Heart right ventricle (tissue), 16 donors: Measurements from ENCODE around the gene ARL6IP5. TPM values are rescaled to one million over a fixed set of nuclear protein-coding genes. Genes with fewer than 3 reads are reported as not detected.

Experiments used
- ATAC-seq, 8 donors: fragments of 200-7000 bp; cut with Tn5 transposase; one replicate each; pipeline ENCODE4 v1.9.1; 2020; ENCODE audit warnings: mild to moderate bottlenecking in 8 of 8, moderate library complexity in 8 of 8, moderate number of reproducible peaks in 1 of 8
- DNase-seq, 2 donors: peaks; one replicate each; pipeline ENCODE4 v3.0.0-alpha.2; 2020
- H3K27ac ChIP-seq, 10 donors: fragments of 200-600 bp; sonication (generic) in 2 of 10; one replicate each; pipeline versions ENCODE4 v1.5.0 to v1.8.0; 2020 to 2022; ENCODE audit warnings: mild to moderate bottlenecking in 3 of 10
- H3K27me3 ChIP-seq, 7 donors: fragments of 200-600 bp; one replicate each; pipeline ENCODE4 v1.8.0; 2021 to 2022; ENCODE audit warnings: mild to moderate bottlenecking in 2 of 7
- H3K36me3 ChIP-seq, 9 donors: fragments of 200-600 bp; sonication (generic) in 1 of 9; one replicate each; pipeline versions ENCODE4 v1.5.0 to v1.8.0; 2020 to 2022; ENCODE audit warnings: mild to moderate bottlenecking in 2 of 9
- H3K4me1 ChIP-seq, 9 donors: fragments of 200-600 bp; sonication (generic) in 1 of 9; one replicate each; pipeline versions ENCODE4 v1.5.0 to v1.8.0; 2020 to 2022; ENCODE audit warnings: mild to moderate bottlenecking in 4 of 9
- H3K4me3 ChIP-seq, 10 donors: fragments of 200-600 bp; sonication (generic) in 2 of 10; one replicate each; pipeline versions ENCODE4 v1.5.0 to v1.8.0; 2020 to 2022; ENCODE audit warnings: mild to moderate bottlenecking in 7 of 10, moderate library complexity in 2 of 10
- H3K9me3 ChIP-seq, 11 donors: fragments of 200-600 bp in 10 of 11; sonication (generic) in 2 of 11; one replicate each; pipeline versions ENCODE4 v1.5.0 to v1.8.0; 2013 to 2022; ENCODE audit warnings: mild to moderate bottlenecking in 2 of 11, control low read depth in 1 of 11, moderate library complexity in 1 of 11
- WGBS, 2 donors: extraction: QIAGEN DNeasy Blood & Tissue Kit; methylation state at CpG; one replicate each; pipeline ENCODE4 v1.1.7; 2013; ENCODE audit warnings: inconsistent platforms in 1 of 2; 5-methylcytosine and 5-hydroxymethylcytosine counted together
- intact Hi-C, 10 donors: fragments of 100-400 bp; cut with DNase I; formaldehyde crosslinking; loops; one replicate each; pipeline versions ENCODE4 v1.11.1 to v1.14.2; 2022
- polyA plus RNA-seq, 2 donors: library from polyadenylated mRNA; stranded (reverse); fragments of 200-250 nt; gene quantifications; one replicate each; pipeline ENCODE4 v1.2.3, GENCODE V29; 2013
- total RNA-seq, 10 donors: library from RNA; stranded (reverse); fragmentation: NEBNext Ultra II Directional in 3 of 10; extraction: Animal tissue kit (Norgen Biotek cat#: 25700) in 3 of 10; gene quantifications; one replicate each; pipeline versions ENCODE4 v1.2.1 to v1.2.4, GENCODE V29; 2021 to 2023
- TF ChIP-seq, protein P1 (sequence below), 9 donors: fragments of 200-600 bp; sonication (generic) in 2 of 9; IDR thresholded peaks; one replicate each; pipeline versions ENCODE4 v1.5.0 to v1.8.0; 2021 to 2022; ENCODE audit warnings: antibody characterized with exemption in 9 of 9, mild to moderate bottlenecking in 5 of 9, moderate library complexity in 1 of 9
- donor health status: Arrhythmogenic right ventricular cardiomyopathy.
- donor health status: ischemic (EF 13 %, LVEDD 7.1; RV severe dilation, severe dysfunction).
- donor health status: healthy with polysubstance abuse.
- donor health status: DM: no; HTN: yes; CAD: no.
- donor health status: DM: no; HTN: no; CAD: no.
- donor health status: ischemic (EF 25% LVEDD 6.9; RV normal size, moderate dysfunction).
- donor health status: ischemic (EF 25% LVEDD 5.7; RV mildly dilated, moderate dysfunction).
- donor health status: healthy.
- donor health status: DM: yes; HTN: yes; CAD: no.
- donor health status: Ischemic cardiomyopathy.
- donor health status: ischemic (EF 35%, LVEDD 5.7; RV mildly dilated, moderate dysfunction).
- donor health status: nonischemic (EF 11% LVEDD 7.7; RV severe dilation, severe dysfunction).
- donor health status: DM: yes; HTN: yes; CAD: no.
- donor health status: PGD.
- donor health status: ischemic (EF 29% LVEDD 5.4; RV normal size, mild dysfunction).
- donor health status: nonischemic (EF 23%, LVEDD 6.1; RV moderate dilation, normal function).

Gene ARL6IP5
- total and polyA plus RNA-seq, 12 donors, result 151 to 226 (median 195) TPM

DNA sequence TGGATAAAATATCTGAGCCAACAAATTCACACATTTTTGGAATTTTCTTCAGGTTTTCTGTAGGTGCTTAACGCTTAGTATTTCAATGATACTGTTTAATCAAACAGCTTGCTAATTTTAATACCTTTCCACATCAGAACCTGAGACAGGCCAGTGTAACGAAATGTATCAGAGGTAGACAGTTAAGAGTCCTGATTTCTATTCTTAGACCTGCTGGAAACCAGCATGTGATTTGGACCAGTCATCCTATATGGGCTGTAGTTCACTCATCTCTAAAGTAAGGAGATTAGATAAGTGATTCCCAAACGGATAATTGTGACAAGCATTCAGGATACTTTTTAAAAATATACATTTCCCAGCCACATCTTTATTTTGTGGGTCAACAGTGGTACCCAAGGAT is 18.4 kb downstream of the ARL6IP5 start:
- WGBS, 2 donors, result 54 to 62% methylated on average over 3 of the region's 3 CpGs
- Histone ChIP-seq H3K36me3 (peaks cover 0 to 73% (median 18%) of the 10 kb centered on the region in 9 donors), H3K4me1 (peaks cover 0 to 81% (median 57%) of the 10 kb centered on the region in 9 donors)

DNA sequence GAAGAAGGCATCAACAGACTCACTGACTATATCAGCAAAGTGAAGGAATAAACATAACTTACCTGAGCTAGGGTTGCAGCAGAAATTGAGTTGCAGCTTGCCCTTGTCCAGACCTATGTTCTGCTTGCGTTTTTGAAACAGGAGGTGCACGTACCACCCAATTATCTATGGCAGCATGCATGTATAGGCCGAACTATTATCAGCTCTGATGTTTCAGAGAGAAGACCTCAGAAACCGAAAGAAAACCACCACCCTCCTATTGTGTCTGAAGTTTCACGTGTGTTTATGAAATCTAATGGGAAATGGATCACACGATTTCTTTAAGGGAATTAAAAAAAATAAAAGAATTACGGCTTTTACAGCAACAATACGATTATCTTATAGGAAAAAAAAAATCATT is 19.8 kb downstream of the ARL6IP5 start:
- peak in 1 of 8 donors; percentile 9 for ATAC-seq
- Histone ChIP-seq H3K27ac (peak overlapping the region in 6 of 10 donors; percentile 6 to 68 (median 46)), H3K36me3 (peaks cover 0 to 82% (median 18%) of the 10 kb centered on the region in 9 donors), H3K27me3 (no peaks in the 10 kb centered on the region), H3K4me1 (peaks cover 0 to 78% (median 47%) of the 10 kb centered on the region in 9 donors), H3K4me3 (no peak overlapping the region), H3K9me3 (no peaks in the 10 kb centered on the region)
- no peak for DNase-seq
- TF ChIP-seq, protein P1, sequence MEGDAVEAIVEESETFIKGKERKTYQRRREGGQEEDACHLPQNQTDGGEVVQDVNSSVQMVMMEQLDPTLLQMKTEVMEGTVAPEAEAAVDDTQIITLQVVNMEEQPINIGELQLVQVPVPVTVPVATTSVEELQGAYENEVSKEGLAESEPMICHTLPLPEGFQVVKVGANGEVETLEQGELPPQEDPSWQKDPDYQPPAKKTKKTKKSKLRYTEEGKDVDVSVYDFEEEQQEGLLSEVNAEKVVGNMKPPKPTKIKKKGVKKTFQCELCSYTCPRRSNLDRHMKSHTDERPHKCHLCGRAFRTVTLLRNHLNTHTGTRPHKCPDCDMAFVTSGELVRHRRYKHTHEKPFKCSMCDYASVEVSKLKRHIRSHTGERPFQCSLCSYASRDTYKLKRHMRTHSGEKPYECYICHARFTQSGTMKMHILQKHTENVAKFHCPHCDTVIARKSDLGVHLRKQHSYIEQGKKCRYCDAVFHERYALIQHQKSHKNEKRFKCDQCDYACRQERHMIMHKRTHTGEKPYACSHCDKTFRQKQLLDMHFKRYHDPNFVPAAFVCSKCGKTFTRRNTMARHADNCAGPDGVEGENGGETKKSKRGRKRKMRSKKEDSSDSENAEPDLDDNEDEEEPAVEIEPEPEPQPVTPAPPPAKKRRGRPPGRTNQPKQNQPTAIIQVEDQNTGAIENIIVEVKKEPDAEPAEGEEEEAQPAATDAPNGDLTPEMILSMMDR (IDR thresholded peaks at IDR 0.05), result no peak
- 61 to 69% methylated on average over 8 of the region's 8 CpGs for WGBS, 2 donors
- intact Hi-C loops, result no loop called here

More for the DNA sequence above, 18.4 kb downstream of the ARL6IP5 start:
- TF ChIP-seq, protein P1 (IDR thresholded peaks at IDR 0.05), result no peak
- H3K4me3 ChIP-seq, result no peak overlapping the region
- intact Hi-C loops, result no loop called here
- no peaks in the 10 kb centered on the region for H3K9me3 ChIP-seq
- ATAC-seq (peak in 4 of 8 donors; percentile 47 to 63 (median 57)), DNase-seq (no peak)
- no peaks in the 10 kb centered on the region for H3K27me3 ChIP-seq
- peak overlapping the region in 8 of 10 donors; percentile 21 to 68 (median 42) for H3K27ac ChIP-seq

DNA sequence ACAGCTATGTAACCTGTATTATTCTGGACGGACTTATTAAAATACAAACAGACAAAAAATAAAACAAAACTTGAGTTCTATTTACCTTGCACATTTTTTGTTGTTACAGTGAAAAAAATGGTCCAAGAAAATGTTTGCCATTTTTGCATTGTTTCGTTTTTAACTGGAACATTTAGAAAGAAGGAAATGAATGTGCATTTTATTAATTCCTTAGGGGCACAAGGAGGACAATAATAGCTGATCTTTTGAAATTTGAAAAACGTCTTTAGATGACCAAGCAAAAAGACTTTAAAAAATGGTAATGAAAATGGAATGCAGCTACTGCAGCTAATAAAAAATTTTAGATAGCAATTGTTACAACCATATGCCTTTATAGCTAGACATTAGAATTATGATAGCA is 20.6 kb downstream of the ARL6IP5 start:
- Histone ChIP-seq H3K4me1 (peaks cover 0 to 74% (median 40%) of the 10 kb centered on the region in 9 donors), H3K9me3 (no peaks in the 10 kb centered on the region), H3K4me3 (no peak overlapping the region), H3K27me3 (no peaks in the 10 kb centered on the region), H3K27ac (peak overlapping the region in 5 of 10 donors; percentile 6 to 68 (median 45)), H3K36me3 (peaks cover 0 to 76% (median 13%) of the 10 kb centered on the region in 9 donors)
- TF ChIP-seq, protein P1 (IDR thresholded peaks at IDR 0.05), result no peak
- ATAC-seq (no peak), DNase-seq (no peak)
- intact Hi-C loops, result no loop called here
- WGBS, 2 donors, result 32 to 47% methylated on average over 3 of the region's 3 CpGs

DNA sequence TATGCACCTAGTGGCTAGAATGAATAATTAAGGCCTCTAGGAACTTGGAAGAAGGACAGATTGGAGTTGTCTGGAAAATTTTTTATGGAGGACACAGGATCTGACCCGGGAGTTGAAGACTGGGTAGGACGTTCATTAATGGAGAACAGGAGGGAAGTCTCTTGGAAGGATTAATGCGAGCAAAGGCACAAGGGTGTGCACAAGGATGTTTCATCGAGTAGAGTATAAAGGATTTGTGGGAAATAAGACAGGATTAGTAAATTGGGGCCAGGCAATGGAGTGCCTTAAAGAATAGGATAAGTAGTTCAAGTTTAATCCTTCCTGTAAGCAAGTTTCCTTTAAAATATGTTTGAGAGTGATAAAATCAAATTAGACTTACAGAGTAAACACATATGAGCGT is 23.1 kb downstream of the ARL6IP5 start:
- intact Hi-C loops, result no loop called here
- whole genome bisulfite sequencing, 2 donors, result 90 to 94% methylated on average over 5 of the region's 5 CpGs
- no peak for ATAC-seq
- H3K36me3 ChIP-seq, result peaks cover 0 to 51% (median 4%) of the 10 kb centered on the region in 9 donors
- no peak overlapping the region for H3K4me3 ChIP-seq
- H3K4me1 ChIP-seq, result peaks cover 0 to 65% (median 35%) of the 10 kb centered on the region in 9 donors
- H3K27me3 ChIP-seq, result no peaks in the 10 kb centered on the region
- no peaks in the 10 kb centered on the region for H3K9me3 ChIP-seq
- no peak for DNase-seq
- TF ChIP-seq, protein P1 (IDR thresholded peaks at IDR 0.05), result no peak
- H3K27ac ChIP-seq, result peak overlapping the region in 1 of 10 donors; percentile 18
